ENCODE data around the gene HIPK4.
A peak's percentile ranks its signal among the peaks of the same experiment; 100 is the strongest.
"Not testable (repeated sequence)": the region's sequence is repeated elsewhere in the genome, so short reads cannot be mapped to it uniquely, and the experiment has no call there.

The HIPK4 gene

GRCh38 chr19:40416918-40417642, 27.1 kb upstream of the HIPK4 start:
- DNase-seq = no peak

- no peak for DNase-seq
These were observed 25.8 kb upstream of the HIPK4 start for GRCh38 chr19:40415768-40416167.

GRCh38 chr19:40414542-40415535, 24.9 kb upstream of the HIPK4 start:
- DNase-seq = no peak

- no peak for DNase-seq
These were observed 23.4 kb upstream of the HIPK4 start, which contains the start of gene PRX for GRCh38 chr19:40413291-40413845. Gene PRX, minus strand, starts transcription at chr19:40413378. Its CDS starts 5,446 bp downstream, at chr19:40407932.

- DNase-seq = no peak
These were observed 22.9 kb upstream of the HIPK4 start for GRCh38 chr19:40412866-40413265.

- no peak for DNase-seq
These were observed 22.0 kb upstream of the HIPK4 start for GRCh38 chr19:40411958-40412499.

- no peak for DNase-seq
These were observed 21.3 kb upstream of the HIPK4 start for GRCh38 chr19:40411125-40411842.

GRCh38 chr19:40410030-40410389, 20.0 kb upstream of the HIPK4 start:
- DNase-seq = no peak

- not testable (repeated sequence) for DNase-seq
These were observed 18.6 kb upstream of the HIPK4 start for GRCh38 chr19:40408598-40408925.

- no peak for DNase-seq
These were observed 18.0 kb upstream of the HIPK4 start for GRCh38 chr19:40407714-40408597.

- peak; percentile 86 for DNase-seq
These were observed 13.4 kb upstream of the HIPK4 start for GRCh38 chr19:40403262-40403984.

- DNase-seq = no peak
These were observed 10.6 kb upstream of the HIPK4 start for GRCh38 chr19:40400559-40400958.

GRCh38 chr19:40398417-40399131, 8.6 kb upstream of the HIPK4 start:
- peak; percentile 80 for DNase-seq

GRCh38 chr19:40397568-40397906, 7.6 kb upstream of the HIPK4 start:
- no peak for DNase-seq

GRCh38 chr19:40396886-40397567, 7.0 kb upstream of the HIPK4 start:
- no peak for DNase-seq

GRCh38 chr19:40395956-40396355, 6.0 kb upstream of the HIPK4 start:
- DNase-seq = no peak

- no peak for DNase-seq
These were observed 4.8 kb upstream of the HIPK4 start for GRCh38 chr19:40394816-40395210.

GRCh38 chr19:40393894-40394815, 4.2 kb upstream of the HIPK4 start:
- no peak for DNase-seq

Data from CD4-positive, alpha-beta T cell treated with Interleukin-12 subunit alpha and Interleukin-12 subunit beta, for 1 hour (primary cell).